Endodermal cell (in vitro differentiated cells): ENCODE results near the gene JPT1. TPM values are rescaled to one million over a fixed set of nuclear protein-coding genes. Genes with fewer than 3 reads are reported as not detected.

Source experiments
- DNase-seq: peaks from one replicate; pipeline ENCODE4 v3.0.0-alpha.2; 2017
- H3K27ac ChIP-seq: 2 replicates; pipeline ENCODE4 v1.5.1; 2013; ENCODE audit warnings: mild to moderate bottlenecking, low read depth, low read length, moderate library complexity
- H3K27me3 ChIP-seq: 2 replicates; pipeline ENCODE4 v1.6.1; 2013; ENCODE audit warnings: mild to moderate bottlenecking, low read length, moderate library complexity; ENCODE audit not compliant: insufficient read depth, control insufficient read depth, poor library complexity, severe bottlenecking
- H3K36me3 ChIP-seq: 2 replicates; pipeline ENCODE4 v1.7.0; 2013; ENCODE audit warnings: mild to moderate bottlenecking, low read length, moderate library complexity; ENCODE audit not compliant: control insufficient read depth, insufficient read depth
- H3K4me1 ChIP-seq: one replicate; pipeline ENCODE4 v1.7.0; 2013; ENCODE audit warnings: low read length; ENCODE audit not compliant: control insufficient read depth, insufficient read depth
- H3K4me3 ChIP-seq: 2 replicates; pipeline ENCODE4 v1.5.1; 2013; ENCODE audit warnings: mild to moderate bottlenecking, low read length, moderate library complexity
- H3K9ac ChIP-seq: 2 replicates; pipeline ENCODE4 v1.6.1; 2013; ENCODE audit warnings: mild to moderate bottlenecking, low read length, moderate library complexity; ENCODE audit not compliant: poor library complexity, severe bottlenecking; ENCODE audit errors: extremely low read depth
- H3K9me3 ChIP-seq: 2 replicates; pipeline ENCODE4 v1.6.1; 2013; ENCODE audit warnings: mild to moderate bottlenecking, low read length, moderate library complexity; ENCODE audit not compliant: control insufficient read depth
- H3K27ac Mint-ChIP-seq: 2 replicates; pipeline ENCODE4 v1.8.0; 2020; ENCODE audit warnings: mixed read lengths
- H3K27me3 Mint-ChIP-seq: 2 replicates; pipeline ENCODE4 v1.8.0; 2021; ENCODE audit warnings: mild to moderate bottlenecking, mixed read lengths; ENCODE audit not compliant: insufficient read depth
- H3K36me3 Mint-ChIP-seq: 2 replicates; pipeline ENCODE4 v1.8.0; 2020; ENCODE audit warnings: low read depth, mixed read lengths
- H3K4me1 Mint-ChIP-seq: 2 replicates; pipeline ENCODE4 v1.8.0; 2020; ENCODE audit warnings: mixed read lengths
- H3K4me3 Mint-ChIP-seq: 2 replicates; pipeline ENCODE4 v1.8.0; 2020; ENCODE audit warnings: mild to moderate bottlenecking, moderate library complexity, mixed read lengths
- H3K9me3 Mint-ChIP-seq: 2 replicates; pipeline ENCODE4 v1.8.0; 2020; ENCODE audit warnings: mild to moderate bottlenecking, mixed read lengths
- WGBS, 2 experiments: methylation state at CpG; one replicate each; pipeline versions ENCODE4 v1.1.5 to v1.1.7; 2013; ENCODE audit warnings: missing lambda C conversion rate in 2 of 2, mixed read lengths in 1 of 2; ENCODE audit not compliant: insufficient coverage in 1 of 2, insufficient read length in 1 of 2; 5-methylcytosine and 5-hydroxymethylcytosine counted together
- total RNA-seq, 2 donors: library from RNA; stranded (reverse); fragmentation: NEBNext Ultra II Directional in 1 of 2; extraction: Animal tissue kit (Norgen Biotek cat#: 25700) in 1 of 2; gene quantifications; 2 replicates in 1 of 2; 3 replicates in 1 of 2; pipeline ENCODE4 v1.2.1, GENCODE V29; 2021
- TF ChIP-seq, protein P1 (sequence below): fragments of 200-600 bp; sonication (generic); conservative IDR thresholded peaks from 2 replicates; pipeline ENCODE4 v1.5.0; 2021; ENCODE audit warnings: antibody characterized with exemption, mild to moderate bottlenecking

JPT1 gene
- total RNA-seq, 2 donors from 2014 or later = 148 to 156 TPM

DNA sequence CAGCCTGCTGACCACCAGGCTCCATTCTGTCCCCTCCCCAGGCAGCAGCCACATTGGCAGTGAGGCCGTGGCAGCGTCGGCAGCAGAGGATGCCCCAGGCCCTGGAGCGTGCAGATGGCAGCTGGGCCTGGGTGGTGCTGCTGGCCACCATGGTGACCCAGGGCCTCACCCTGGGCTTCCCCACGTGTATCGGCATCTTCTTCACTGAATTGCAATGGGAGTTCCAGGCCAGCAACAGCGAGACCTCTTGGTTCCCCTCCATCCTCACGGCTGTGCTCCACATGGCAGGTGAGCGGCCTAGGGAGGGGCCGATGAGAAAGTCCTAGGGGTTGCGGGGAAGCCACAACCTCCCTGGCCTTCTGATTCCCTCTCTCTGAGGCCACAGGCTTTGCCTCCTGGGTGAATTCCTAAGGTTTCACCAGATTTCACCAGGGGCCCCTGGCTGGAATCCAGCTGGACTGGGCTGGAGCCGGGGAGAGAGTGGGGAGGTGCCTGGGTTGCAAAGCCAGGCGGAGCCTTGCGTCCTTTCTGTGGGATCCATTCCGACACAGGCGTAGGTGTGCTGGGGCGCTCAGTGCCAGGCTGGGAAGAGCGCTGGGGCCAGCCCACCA is 60.7 kb downstream of the JPT1 start:
- no peaks in the 10 kb centered on the region for H3K9me3 Mint-ChIP-seq
- H3K9me3 ChIP-seq = no peaks in the 10 kb centered on the region
- H3K9ac ChIP-seq = no peak overlapping the region
- TF ChIP-seq, protein P1, sequence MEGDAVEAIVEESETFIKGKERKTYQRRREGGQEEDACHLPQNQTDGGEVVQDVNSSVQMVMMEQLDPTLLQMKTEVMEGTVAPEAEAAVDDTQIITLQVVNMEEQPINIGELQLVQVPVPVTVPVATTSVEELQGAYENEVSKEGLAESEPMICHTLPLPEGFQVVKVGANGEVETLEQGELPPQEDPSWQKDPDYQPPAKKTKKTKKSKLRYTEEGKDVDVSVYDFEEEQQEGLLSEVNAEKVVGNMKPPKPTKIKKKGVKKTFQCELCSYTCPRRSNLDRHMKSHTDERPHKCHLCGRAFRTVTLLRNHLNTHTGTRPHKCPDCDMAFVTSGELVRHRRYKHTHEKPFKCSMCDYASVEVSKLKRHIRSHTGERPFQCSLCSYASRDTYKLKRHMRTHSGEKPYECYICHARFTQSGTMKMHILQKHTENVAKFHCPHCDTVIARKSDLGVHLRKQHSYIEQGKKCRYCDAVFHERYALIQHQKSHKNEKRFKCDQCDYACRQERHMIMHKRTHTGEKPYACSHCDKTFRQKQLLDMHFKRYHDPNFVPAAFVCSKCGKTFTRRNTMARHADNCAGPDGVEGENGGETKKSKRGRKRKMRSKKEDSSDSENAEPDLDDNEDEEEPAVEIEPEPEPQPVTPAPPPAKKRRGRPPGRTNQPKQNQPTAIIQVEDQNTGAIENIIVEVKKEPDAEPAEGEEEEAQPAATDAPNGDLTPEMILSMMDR = no peak
- H3K4me3 Mint-ChIP-seq = no peak overlapping the region
- DNase-seq = no peak
- no peak overlapping the region for H3K4me3 ChIP-seq
- peaks cover 35% of the 10 kb centered on the region for H3K36me3 Mint-ChIP-seq
- no peaks in the 10 kb centered on the region for H3K27me3 Mint-ChIP-seq
- peaks cover 43% of the 10 kb centered on the region for H3K4me1 Mint-ChIP-seq
- peaks cover 15% of the 10 kb centered on the region for H3K36me3 ChIP-seq
- H3K27ac Mint-ChIP-seq = no peak overlapping the region
- no peak overlapping the region for H3K27ac ChIP-seq
- 95 to 99% methylated on average over 11 to 18 of the region's 18 CpGs for WGBS, 2 experiments
- H3K27me3 ChIP-seq = no peaks in the 10 kb centered on the region
- peaks cover 3% of the 10 kb centered on the region for H3K4me1 ChIP-seq

DNA sequence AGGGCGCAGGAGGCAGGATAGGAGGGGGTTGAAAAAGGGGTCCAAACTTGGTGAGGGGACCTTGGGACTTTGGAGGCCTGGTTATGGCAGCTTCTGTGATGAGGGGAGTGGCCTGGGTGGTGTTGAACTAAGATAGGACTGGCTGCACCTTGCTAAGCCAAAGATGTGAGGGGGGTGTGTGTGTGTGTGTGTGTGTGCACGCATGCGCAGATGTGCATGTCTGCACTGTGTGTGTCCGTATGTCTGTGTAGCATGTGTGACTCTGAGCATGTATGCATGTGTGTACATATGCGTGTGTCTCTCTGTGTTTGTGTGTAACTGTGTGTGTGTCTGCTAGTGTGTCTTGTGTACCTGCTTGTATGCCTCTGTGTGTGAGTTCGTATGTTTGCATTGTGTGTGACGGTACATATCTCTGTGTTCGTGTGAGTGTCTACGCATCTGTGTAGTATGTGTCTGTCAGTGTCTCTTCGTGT is 62.4 kb downstream of the JPT1 start:
- Mint-ChIP-seq H3K4me3 (peak overlapping the region; percentile 82), H3K27me3 (no peaks in the 10 kb centered on the region), H3K4me1 (peaks cover 41% of the 10 kb centered on the region), H3K36me3 (peaks cover 21% of the 10 kb centered on the region), H3K27ac (peak overlapping the region; percentile 82), H3K9me3 (no peaks in the 10 kb centered on the region)
- H3K9me3 ChIP-seq = no peaks in the 10 kb centered on the region
- TF ChIP-seq, protein P1 = no peak
- H3K4me3 ChIP-seq = peak overlapping the region; percentile 8
- H3K9ac ChIP-seq = no peak overlapping the region
- 66 to 85% methylated on average over 4 to 10 of the region's 10 CpGs for WGBS, 2 experiments
- peak; percentile 70 for DNase-seq
- H3K27ac ChIP-seq = no peak overlapping the region
- H3K27me3 ChIP-seq = no peaks in the 10 kb centered on the region
- H3K4me1 ChIP-seq = peaks cover 3% of the 10 kb centered on the region
- peaks cover 6% of the 10 kb centered on the region for H3K36me3 ChIP-seq

DNA sequence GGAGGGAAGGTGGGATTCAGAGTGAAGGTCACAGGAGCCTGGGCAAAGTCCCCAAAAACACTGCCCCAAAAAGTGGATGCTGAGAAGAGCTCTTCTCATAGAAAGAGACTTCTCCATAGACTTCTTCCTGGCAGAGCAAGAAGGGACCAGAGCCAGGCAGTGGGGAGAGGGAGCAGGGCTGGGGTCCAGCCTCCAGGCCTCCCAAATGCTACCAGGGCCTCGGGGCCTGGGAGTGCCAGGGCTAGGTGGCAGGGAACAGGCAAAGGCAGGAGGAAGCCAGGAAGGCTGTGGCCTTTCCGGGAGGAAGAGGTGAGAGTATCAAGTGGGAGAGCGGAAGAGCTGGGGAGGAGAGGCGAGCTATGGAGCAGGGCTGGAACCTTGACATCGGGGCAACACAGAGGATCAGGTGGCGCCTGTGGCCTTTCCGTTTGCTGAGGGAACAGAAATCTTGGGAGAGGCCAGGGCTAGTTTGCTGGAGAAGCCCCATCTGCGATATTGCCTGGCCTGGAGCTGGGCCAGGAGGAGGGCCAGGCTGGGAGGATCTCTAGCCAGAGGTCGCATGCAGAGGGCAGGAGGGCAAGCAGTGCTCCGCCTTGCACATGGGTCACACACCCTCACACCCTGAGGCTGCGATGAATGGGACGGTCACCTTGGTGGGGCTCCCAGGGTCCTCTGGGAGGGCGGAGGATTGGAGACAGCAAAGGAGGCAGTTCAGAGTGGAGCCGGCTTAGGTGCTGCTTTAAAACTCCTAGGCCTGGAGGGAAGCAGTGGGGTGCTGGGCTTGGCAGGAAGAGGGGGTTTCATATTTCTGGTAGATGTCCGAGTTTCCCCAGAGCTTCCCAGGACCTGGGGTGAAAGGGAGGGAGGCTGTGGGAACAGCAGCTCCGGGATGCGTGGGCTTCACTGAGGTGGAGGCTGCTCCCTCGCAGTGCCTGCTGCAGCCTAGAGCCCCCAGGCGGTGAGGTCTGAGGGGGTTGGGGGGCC is 63.1 kb downstream of the JPT1 start:
- Histone ChIP-seq H3K9me3 (no peaks in the 10 kb centered on the region), H3K27ac (peak overlapping the region; percentile 51), H3K4me3 (peak overlapping the region; percentile 8), H3K27me3 (no peaks in the 10 kb centered on the region), H3K4me1 (peaks cover 3% of the 10 kb centered on the region), H3K9ac (peak overlapping the region; percentile 4), H3K36me3 (peaks cover 6% of the 10 kb centered on the region)
- Mint-ChIP-seq H3K4me1 (peaks cover 47% of the 10 kb centered on the region), H3K36me3 (peaks cover 19% of the 10 kb centered on the region), H3K27ac (peak overlapping the region; percentile 82), H3K4me3 (peak overlapping the region; percentile 82), H3K9me3 (no peaks in the 10 kb centered on the region), H3K27me3 (no peaks in the 10 kb centered on the region)
- WGBS, 2 experiments = 73 to 89% methylated on average over 9 to 19 of the region's 19 CpGs
- TF ChIP-seq, protein P1 = no peak
- DNase-seq = peak; percentile 76
